SW 1271 (cell line): ENCODE results near the gene GVQW3.

Experiments used
- DNase-seq, 2 experiments: peaks; one replicate each; lab custom pipeline; 2025; lab: John Stamatoyannopoulos, UW

Gene GVQW3

DNA sequence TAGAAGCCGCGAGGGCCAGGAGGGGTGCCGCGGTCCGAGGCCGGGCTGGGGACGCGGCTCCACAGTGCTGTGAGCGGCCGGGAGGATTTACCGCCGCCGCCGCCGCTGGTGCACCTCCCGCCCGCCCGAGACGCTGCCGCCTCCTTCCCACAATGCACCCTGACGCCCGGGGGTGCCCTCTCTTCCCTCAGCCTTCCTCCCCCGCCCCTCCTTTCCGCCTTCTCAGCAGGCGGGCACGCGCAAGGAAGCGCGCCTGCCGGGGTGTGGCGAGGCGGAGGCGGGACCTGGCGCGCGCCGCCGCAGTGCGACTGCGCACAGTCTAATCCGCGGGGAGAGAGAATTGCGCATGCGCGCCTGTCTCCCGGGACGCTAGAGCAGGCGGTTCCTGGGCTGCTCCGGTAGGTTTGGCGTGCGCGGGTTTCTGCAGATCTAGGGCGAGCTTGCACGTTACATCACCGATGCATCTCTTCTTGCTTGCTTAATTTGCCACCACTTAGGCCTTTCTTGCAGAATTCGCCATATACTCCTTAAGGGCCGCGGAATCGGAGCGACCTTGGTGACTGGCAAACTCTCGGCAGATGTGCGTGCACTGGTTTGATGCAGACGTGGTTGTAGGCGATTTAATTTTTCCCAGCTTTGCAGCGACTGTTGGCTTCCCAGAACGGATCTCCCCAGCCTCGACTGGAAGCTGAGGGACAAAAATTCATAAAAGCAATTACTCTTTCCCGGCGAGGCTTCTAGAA, at the start of gene GVQW3, which contains the start of gene THAP12:
TSS of gene GVQW3 (plus strand) at position 347 of the 743 bp plus-strand sequence. CDS start 506 bp downstream, outside the sequence.
TSS of gene THAP12 (minus strand) at position 156 of the 743 bp plus-strand sequence. CDS start 296 bp downstream, outside the sequence.
- DNase-seq: peak; percentile 94 to 95

GRCh38 chr11:76334826-76335389, 46.2 kb upstream of the GVQW3 start:
- no peak for DNase-seq

GRCh38 chr11:76335842-76336241, 45.3 kb upstream of the GVQW3 start:
- no peak for DNase-seq

GRCh38 chr11:76336597-76336996, 44.5 kb upstream of the GVQW3 start:
- no peak for DNase-seq

- no peak for DNase-seq
Observed at GRCh38 chr11:76337469-76337868, 43.7 kb upstream of the GVQW3 start.

DNA sequence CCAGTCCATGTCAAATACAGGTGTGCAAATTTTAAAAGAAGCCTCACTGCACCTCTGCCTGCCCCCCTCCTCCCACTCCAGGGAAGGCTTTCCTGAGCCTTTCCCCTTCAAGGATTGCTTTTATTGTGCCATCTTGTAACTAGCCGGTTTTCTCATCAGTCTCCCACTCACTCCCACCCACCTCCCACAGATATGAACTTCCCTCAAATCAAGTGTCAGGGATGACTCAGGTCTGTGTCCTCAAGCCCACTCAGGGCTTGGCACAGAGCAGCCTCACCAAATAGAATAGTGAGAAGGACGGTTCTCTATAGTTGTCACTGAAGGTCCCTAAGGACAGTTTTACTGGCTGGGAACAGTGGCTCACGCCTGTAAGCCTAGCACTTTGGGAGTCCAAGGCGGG, 43.2 kb upstream of the GVQW3 start:
- no peak for DNase-seq

DNA sequence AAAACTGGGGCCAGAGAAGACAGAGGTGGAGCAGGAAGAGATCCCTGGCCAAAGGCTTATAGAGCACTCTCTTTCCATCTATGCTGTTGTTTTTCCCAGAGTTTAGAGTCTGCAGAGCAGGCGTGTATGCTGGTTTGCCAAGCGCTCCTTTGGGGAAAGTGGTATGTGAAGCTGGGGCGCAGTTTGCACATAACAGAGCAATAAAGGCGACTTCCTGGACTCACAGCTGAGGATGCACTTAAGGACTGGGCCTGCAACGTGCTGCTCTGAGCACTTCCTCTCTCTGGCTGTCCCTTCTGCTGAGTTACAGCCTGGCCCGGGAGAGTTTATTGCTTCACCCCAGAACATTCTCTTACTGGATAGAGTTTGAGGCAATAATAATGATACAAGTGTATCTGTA, 41.9 kb upstream of the GVQW3 start:
- no peak for DNase-seq

DNA sequence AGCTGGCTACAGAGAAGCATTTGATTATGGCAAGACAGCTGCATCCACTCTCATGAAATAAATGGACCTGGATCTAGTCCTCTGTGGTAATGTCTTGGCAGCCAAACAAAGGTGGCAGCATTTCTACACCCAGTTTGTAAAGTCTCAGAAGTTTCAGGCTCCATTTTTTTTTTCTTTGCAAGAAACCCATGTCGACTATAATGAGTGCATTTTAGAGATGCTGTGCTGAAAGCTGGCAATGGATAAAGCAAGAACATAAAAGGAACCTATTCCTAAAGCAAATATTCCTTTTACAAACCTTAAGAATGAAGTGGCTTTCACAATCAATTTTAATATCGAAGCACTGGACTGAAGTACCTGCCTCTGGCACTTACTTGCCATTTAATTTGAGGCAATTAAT, 33.7 kb upstream of the GVQW3 start:
- DNase-seq: peak in 1 of 2 experiments; percentile 6

- DNase-seq: no peak
Observed at GRCh38 chr11:76348348-76348747, 32.8 kb upstream of the GVQW3 start.

- DNase-seq: no peak
Observed at GRCh38 chr11:76355172-76355571, 26.0 kb upstream of the GVQW3 start.

DNA sequence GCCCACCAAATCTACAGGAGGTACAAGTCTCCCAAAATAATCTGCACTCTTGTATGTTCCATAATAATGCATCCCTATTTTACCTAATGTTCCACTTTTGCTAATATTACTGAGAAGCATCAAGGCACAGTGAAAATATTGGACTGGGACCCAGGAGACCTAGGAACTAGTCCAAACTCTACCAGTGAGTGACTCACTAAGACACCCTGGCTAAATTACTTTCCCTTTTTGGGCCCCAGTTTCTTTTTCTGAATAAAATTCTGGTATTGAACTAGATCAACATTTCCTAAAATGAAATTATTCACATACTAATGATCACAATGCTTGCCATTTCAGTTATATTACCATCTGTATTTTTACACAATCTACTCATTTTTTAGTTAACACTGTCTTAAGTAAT, 19.7 kb upstream of the GVQW3 start:
- no peak for DNase-seq

- no peak for DNase-seq
Observed at GRCh38 chr11:76361776-76362175, 19.3 kb upstream of the GVQW3 start.

DNA sequence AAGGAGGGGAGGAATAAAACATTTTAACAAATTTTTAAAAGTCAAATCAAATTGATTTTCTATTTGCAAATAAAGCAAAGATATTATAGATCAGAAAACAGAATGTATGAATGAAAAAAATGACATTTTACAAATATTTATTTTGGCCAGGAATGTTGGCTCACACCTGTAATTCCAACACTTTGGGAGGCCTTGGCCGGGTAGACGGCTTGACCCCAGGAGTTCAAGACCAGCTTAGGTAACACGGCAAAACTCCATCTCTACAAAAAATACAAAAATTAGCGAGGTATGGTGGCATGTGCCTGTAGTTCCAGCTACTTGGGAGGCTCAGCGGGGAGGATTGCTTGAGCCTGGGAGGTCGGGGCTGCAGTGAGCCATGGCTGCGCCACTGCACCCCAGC, 18.4 kb upstream of the GVQW3 start:
- DNase-seq: no peak

GRCh38 chr11:76365038-76365679, 16.0 kb upstream of the GVQW3 start:
- no peak for DNase-seq

- no peak for DNase-seq
Observed at GRCh38 chr11:76368490-76368889, 12.6 kb upstream of the GVQW3 start.

GRCh38 chr11:76369406-76369805, 11.7 kb upstream of the GVQW3 start:
- DNase-seq: no peak

DNA sequence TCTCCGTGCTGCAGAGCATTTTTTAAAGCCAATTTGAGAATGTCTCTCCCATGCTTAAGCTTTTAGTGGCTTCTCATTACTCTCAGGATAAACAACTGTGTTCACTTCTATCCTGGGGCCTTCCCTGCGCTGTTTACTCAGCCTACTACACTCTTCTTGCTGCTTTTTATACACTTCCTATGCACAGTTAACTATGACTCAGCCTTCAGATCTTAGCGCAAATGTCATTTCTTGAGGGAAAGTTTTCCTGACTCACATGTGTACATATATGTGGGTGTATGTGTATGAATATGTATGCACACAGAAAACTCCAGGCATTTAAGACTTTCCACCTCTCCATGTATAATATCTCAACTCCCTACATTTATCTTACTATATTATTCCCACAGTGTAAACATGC, 10.0 kb upstream of the GVQW3 start:
- DNase-seq: peak in 1 of 2 experiments; percentile 28

DNA sequence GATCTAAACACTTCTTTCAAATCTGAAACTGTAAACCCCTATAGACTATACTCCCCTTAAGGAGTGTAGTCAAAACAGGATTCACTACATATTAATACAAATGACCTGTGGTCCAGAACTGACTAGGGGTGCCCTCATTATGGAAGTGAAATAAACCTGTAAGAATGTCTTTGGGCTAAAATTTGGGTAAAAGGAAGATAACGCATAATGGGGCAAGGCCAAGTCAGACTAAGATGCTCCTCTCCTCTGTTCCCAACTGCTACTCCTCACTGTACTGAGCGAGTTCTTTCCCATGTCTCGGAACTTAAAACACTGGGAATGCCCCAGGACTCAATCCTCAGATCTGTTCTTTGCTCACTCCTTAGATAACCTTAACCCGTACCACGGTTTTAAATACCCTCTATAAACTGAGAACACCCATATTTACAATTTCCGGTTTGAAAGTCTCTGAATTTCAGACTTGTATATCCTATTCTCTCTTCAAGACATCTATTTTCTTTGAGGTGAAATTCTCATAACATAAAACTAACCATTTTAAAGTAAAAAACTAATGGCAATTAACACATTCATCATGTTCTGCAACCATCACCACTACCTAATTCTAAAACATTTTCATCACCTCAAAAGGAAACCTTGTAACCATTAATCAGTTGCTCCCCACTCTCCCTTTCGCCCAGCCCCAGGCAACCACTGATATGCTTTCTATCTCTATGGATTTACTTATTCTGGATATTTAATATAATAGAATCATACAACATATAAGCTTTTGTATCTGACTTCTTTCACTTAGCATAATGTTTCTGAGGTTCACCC, 4.2 kb upstream of the GVQW3 start:
- no peak for DNase-seq

DNA sequence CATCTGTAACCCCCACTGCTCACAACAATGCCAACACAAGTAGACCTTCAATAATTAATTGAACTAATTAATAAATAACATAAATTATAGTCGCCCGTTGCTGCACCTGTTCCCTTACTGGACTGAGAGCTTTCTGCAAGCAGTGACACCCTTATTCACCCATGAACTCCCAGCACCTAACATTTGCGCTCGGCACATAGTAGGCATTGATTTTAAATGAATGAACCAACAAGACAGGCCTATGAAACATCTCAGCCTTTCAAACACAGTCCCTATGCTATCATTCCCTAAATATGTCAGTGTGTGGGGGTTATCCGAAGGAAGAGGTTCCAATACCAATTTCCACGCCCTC, 1.3 kb upstream of the GVQW3 start:
- no peak for DNase-seq

GRCh38 chr11:76380159-76380976, 755 bp upstream of the GVQW3 start:
- no peak for DNase-seq

DNA sequence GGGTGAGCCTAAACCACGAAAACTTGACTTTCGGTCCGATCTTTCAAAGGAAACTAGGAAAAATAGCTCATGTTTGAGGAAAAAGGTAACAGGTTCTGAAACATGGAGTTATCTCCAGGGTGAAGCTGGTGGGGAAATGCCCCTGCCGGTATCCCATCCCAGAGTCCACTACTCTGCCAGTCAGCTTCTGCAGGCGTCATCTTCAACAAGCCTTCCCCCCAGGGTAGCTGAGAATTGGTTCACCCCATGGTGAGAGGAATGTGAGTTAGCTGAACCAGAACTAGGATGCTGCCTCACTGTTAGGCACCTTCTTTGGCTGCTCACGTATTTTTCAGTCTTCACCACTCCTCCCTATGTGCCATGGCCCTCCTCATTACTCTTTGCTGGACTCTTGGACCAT, 1.1 kb downstream of the GVQW3 start:
- DNase-seq: no peak

- DNase-seq: no peak
Observed at GRCh38 chr11:76385903-76386302, 4.8 kb downstream of the GVQW3 start.
